Stomach (tissue), 4 donors: ENCODE results near the gene ACSL6.

Experiments used
- POLR2A ChIP-seq, 4 donors: fragments of 450-650 bp; IDR thresholded peaks; one replicate each; pipeline ENCODE4 v1.6.1; 2016; ENCODE audit warnings: antibody characterized with exemption in 4 of 4, control low read depth in 2 of 4, mild to moderate bottlenecking in 1 of 4, moderate library complexity in 1 of 4
- TF ChIP-seq, protein P1 (sequence below), 7 experiments: fragments of 450-650 bp in 4 of 7; fragments of 200-600 bp in 3 of 7; sonication (generic) in 3 of 7; IDR thresholded peaks; one replicate each; pipeline ENCODE4 v1.5.1; 2016 to 2019; ENCODE audit warnings: antibody characterized with exemption in 7 of 7, control low read depth in 2 of 7, mild to moderate bottlenecking in 1 of 7

DNA sequence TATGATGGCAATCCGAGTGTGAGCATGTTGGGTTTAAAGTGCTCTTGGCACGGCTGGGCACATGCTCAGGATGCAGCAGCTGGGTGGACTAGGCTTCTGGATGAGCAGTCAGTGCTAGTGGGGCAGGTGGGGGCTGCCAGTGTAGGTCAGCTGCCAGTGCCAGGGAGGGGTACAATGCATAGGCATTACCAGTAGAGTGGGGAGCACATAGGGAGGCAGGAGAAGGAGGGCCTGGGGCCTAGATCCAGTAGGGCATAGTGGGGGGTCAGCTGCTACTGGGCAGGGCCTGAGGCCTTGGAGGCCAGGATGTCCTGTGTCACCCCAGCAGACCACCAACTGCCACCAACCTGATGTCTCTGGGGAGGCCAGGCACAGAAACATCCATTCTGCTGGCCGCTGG is 24.2 kb downstream of the ACSL6 start:
- no peak for TF ChIP-seq POLR2A (IDR thresholded peaks at IDR 0.05)
- TF ChIP-seq, protein P1, sequence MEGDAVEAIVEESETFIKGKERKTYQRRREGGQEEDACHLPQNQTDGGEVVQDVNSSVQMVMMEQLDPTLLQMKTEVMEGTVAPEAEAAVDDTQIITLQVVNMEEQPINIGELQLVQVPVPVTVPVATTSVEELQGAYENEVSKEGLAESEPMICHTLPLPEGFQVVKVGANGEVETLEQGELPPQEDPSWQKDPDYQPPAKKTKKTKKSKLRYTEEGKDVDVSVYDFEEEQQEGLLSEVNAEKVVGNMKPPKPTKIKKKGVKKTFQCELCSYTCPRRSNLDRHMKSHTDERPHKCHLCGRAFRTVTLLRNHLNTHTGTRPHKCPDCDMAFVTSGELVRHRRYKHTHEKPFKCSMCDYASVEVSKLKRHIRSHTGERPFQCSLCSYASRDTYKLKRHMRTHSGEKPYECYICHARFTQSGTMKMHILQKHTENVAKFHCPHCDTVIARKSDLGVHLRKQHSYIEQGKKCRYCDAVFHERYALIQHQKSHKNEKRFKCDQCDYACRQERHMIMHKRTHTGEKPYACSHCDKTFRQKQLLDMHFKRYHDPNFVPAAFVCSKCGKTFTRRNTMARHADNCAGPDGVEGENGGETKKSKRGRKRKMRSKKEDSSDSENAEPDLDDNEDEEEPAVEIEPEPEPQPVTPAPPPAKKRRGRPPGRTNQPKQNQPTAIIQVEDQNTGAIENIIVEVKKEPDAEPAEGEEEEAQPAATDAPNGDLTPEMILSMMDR (IDR thresholded peaks at IDR 0.05): no peak
